Skin epidermis (tissue), 12 donors: Measurements from ENCODE around the gene ARFGEF2.
"Not testable (repeated sequence)": the region's sequence is repeated elsewhere in the genome, so short reads cannot be mapped to it uniquely, and the experiment has no call there.

Experiments
- H3K27ac ChIP-seq, 21 experiments: fragments of 200-600 bp; sonication (generic) in 11 of 21; one replicate each; pipeline ENCODE4 v1.5.0; 2020; ENCODE audit warnings: mild to moderate bottlenecking in 3 of 21, inconsistent platforms in 2 of 21, moderate library complexity in 2 of 21
- H3K4me3 ChIP-seq, 7 experiments: fragments of 200-600 bp; sonication (generic) in 2 of 7; one replicate each; pipeline ENCODE4 v1.5.0; 2020; ENCODE audit warnings: inconsistent platforms in 2 of 7, mild to moderate bottlenecking in 2 of 7, moderate library complexity in 1 of 7

ARFGEF2 gene

GRCh38 chr20:48921168-48921882 is at the start of gene ARFGEF2:
Gene ARFGEF2 (plus strand): TSS chr20:48921711. CDS start chr20:48921890, 179 bp downstream.
- Histone ChIP-seq H3K27ac (peak within 1 kb of the TSS; percentile 82 to 99 (median 95)), H3K4me3 (peak within 1 kb of the TSS; percentile 63 to 96 (median 85))

GRCh38 chr20:48875233-48875913 is 46.1 kb upstream of the ARFGEF2 start:
- H3K27ac ChIP-seq: no peak overlapping the region

GRCh38 chr20:48875914-48876240 is 45.6 kb upstream of the ARFGEF2 start:
- no peak overlapping the region for H3K4me3 ChIP-seq
- H3K27ac ChIP-seq: no peak overlapping the region

More at GRCh38 chr20:48875233-48875913, 46.1 kb upstream of the ARFGEF2 start:
- no peak overlapping the region for H3K4me3 ChIP-seq

GRCh38 chr20:48877304-48877703 is 44.2 kb upstream of the ARFGEF2 start:
- no peak overlapping the region for H3K27ac ChIP-seq
- H3K4me3 ChIP-seq: no peak overlapping the region

GRCh38 chr20:48878534-48879248 is 42.8 kb upstream of the ARFGEF2 start:
- no peak overlapping the region for H3K27ac ChIP-seq
- no peak overlapping the region for H3K4me3 ChIP-seq

GRCh38 chr20:48879612-48880245 is 41.8 kb upstream of the ARFGEF2 start:
- Histone ChIP-seq H3K27ac (peak overlapping the region in 2 of 21 experiments; percentile 44 to 49), H3K4me3 (no peak overlapping the region)

GRCh38 chr20:48880331-48880730 is 41.2 kb upstream of the ARFGEF2 start:
- Histone ChIP-seq H3K27ac (peak overlapping the region in 2 of 21 experiments; percentile 44 to 49), H3K4me3 (no peak overlapping the region)

GRCh38 chr20:48880981-48881657 is 40.4 kb upstream of the ARFGEF2 start:
- no peak overlapping the region for H3K4me3 ChIP-seq
- H3K27ac ChIP-seq: no peak overlapping the region

- no peak overlapping the region for H3K4me3 ChIP-seq
- no peak overlapping the region for H3K27ac ChIP-seq
Observed at GRCh38 chr20:48885237-48885636, 36.3 kb upstream of the ARFGEF2 start.

- no peak overlapping the region for H3K4me3 ChIP-seq
- no peak overlapping the region for H3K27ac ChIP-seq
Observed at GRCh38 chr20:48886194-48886593, 35.3 kb upstream of the ARFGEF2 start.

GRCh38 chr20:48886811-48887210 is 34.7 kb upstream of the ARFGEF2 start:
- H3K4me3 ChIP-seq: no peak overlapping the region
- H3K27ac ChIP-seq: no peak overlapping the region

- H3K4me3 ChIP-seq, H3K27ac ChIP-seq: not testable (repeated sequence)
Observed at GRCh38 chr20:48888517-48888916, 33.0 kb upstream of the ARFGEF2 start.

GRCh38 chr20:48889140-48889790 is 32.2 kb upstream of the ARFGEF2 start:
- no peak overlapping the region for H3K4me3 ChIP-seq
- no peak overlapping the region for H3K27ac ChIP-seq

GRCh38 chr20:48891235-48892048 is 30.1 kb upstream of the ARFGEF2 start:
- Histone ChIP-seq H3K27ac (no peak overlapping the region), H3K4me3 (no peak overlapping the region)

GRCh38 chr20:48892049-48892470 is 29.5 kb upstream of the ARFGEF2 start:
- no peak overlapping the region for H3K27ac ChIP-seq
- H3K4me3 ChIP-seq: no peak overlapping the region

- no peak overlapping the region for H3K27ac ChIP-seq
- H3K4me3 ChIP-seq: no peak overlapping the region
Observed at GRCh38 chr20:48892891-48893290, 28.6 kb upstream of the ARFGEF2 start.

- H3K4me3 ChIP-seq: no peak overlapping the region
- H3K27ac ChIP-seq: no peak overlapping the region
Observed at GRCh38 chr20:48893374-48893773, 28.1 kb upstream of the ARFGEF2 start.

GRCh38 chr20:48897305-48898010 is 24.1 kb upstream of the ARFGEF2 start:
- Histone ChIP-seq H3K27ac (no peak overlapping the region), H3K4me3 (no peak overlapping the region)
